8988T (cell line): ENCODE data around the gene ATXN1.

Experiments
- DNase-seq: peaks from one replicate; pipeline ENCODE4 v3.0.0; 2011

Gene ATXN1

GRCh38 chr6:16670617-16671051 is 90.6 kb downstream of the ATXN1 start:
- DNase-seq: no peak

GRCh38 chr6:16670183-16670582 is 91.1 kb downstream of the ATXN1 start:
- no peak for DNase-seq

- no peak for DNase-seq
These were observed 92.0 kb downstream of the ATXN1 start for GRCh38 chr6:16669227-16669626.

GRCh38 chr6:16667509-16667908 is 93.8 kb downstream of the ATXN1 start:
- DNase-seq: no peak

GRCh38 chr6:16665992-16666391 is 95.3 kb downstream of the ATXN1 start:
- no peak for DNase-seq

- DNase-seq: no peak
These were observed 96.1 kb downstream of the ATXN1 start for GRCh38 chr6:16665182-16665581.

GRCh38 chr6:16663901-16664300 is 97.4 kb downstream of the ATXN1 start:
- no peak for DNase-seq

GRCh38 chr6:16660157-16660497 is 101.1 kb downstream of the ATXN1 start:
- no peak for DNase-seq

GRCh38 chr6:16659466-16660156 is 101.6 kb downstream of the ATXN1 start:
- no peak for DNase-seq

GRCh38 chr6:16658348-16659034 is 102.8 kb downstream of the ATXN1 start:
- no peak for DNase-seq

GRCh38 chr6:16657768-16658167 is 103.5 kb downstream of the ATXN1 start:
- no peak for DNase-seq

GRCh38 chr6:16656451-16656850 is 104.8 kb downstream of the ATXN1 start:
- no peak for DNase-seq

- DNase-seq: no peak
These were observed 106.6 kb downstream of the ATXN1 start for GRCh38 chr6:16654701-16655100.

- no peak for DNase-seq
These were observed 108.0 kb downstream of the ATXN1 start for GRCh38 chr6:16653226-16653625.

- no peak for DNase-seq
These were observed 109.4 kb downstream of the ATXN1 start for GRCh38 chr6:16651871-16652270.

- no peak for DNase-seq
These were observed 111.4 kb downstream of the ATXN1 start for GRCh38 chr6:16649890-16650289.

- DNase-seq: no peak
These were observed 112.0 kb downstream of the ATXN1 start for GRCh38 chr6:16649241-16649640.

- no peak for DNase-seq
These were observed 113.3 kb downstream of the ATXN1 start for GRCh38 chr6:16648003-16648402.

GRCh38 chr6:16647422-16647821 is 113.8 kb downstream of the ATXN1 start:
- no peak for DNase-seq

- no peak for DNase-seq
These were observed 116.6 kb downstream of the ATXN1 start for GRCh38 chr6:16644540-16645250.

- DNase-seq: no peak
These were observed 121.4 kb downstream of the ATXN1 start for GRCh38 chr6:16639684-16640480.

GRCh38 chr6:16637635-16638034 is 123.6 kb downstream of the ATXN1 start:
- no peak for DNase-seq
